HepG2 (cell line): Measurements from ENCODE around the gene C16orf82. TPM values are rescaled to one million over a fixed set of nuclear protein-coding genes. Genes with fewer than 3 reads are reported as not detected.

Experiments used
- AKAP8 ChIP-seq: sonication (generic); formaldehyde crosslinking; IDR thresholded peaks from 2 replicates; pipeline ENCODE4 v1.5.1; 2020; ENCODE audit warnings: mild to moderate bottlenecking, missing genetic modification reagents
- ARNT2 ChIP-seq: sonication (generic); formaldehyde crosslinking; IDR thresholded peaks from 2 replicates; pipeline ENCODE4 v1.8.0; 2022; ENCODE audit warnings: mild to moderate bottlenecking, low read depth, missing genetic modification reagents, moderate library complexity
- BCL6 ChIP-seq: IDR thresholded peaks from 2 replicates; pipeline ENCODE4 v1.6.1; 2016; ENCODE audit warnings: missing genetic modification reagents, missing compliant biosample characterization
- CREB1 ChIP-seq, 2 experiments: fragments of 450-650 bp in 1 of 2; IDR thresholded peaks; 2 replicates each; pipeline ENCODE4 v1.6.1; 2016 to 2017; ENCODE audit warnings: control low read depth in 1 of 2, mild to moderate bottlenecking in 1 of 2, missing compliant biosample characterization in 1 of 2, missing genetic modification characterization in 1 of 2
- MAX ChIP-seq: IDR thresholded peaks from 2 replicates; pipeline ENCODE4 v1.6.1; 2012; ENCODE audit warnings: inconsistent platforms
- MTF1 ChIP-seq: sonication (generic); formaldehyde crosslinking; IDR thresholded peaks from 2 replicates; pipeline ENCODE4 v1.5.0; 2020; ENCODE audit warnings: missing genetic modification reagents
- PAXIP1 ChIP-seq: sonication (generic); formaldehyde crosslinking; conservative IDR thresholded peaks from 2 replicates; pipeline ENCODE4 v1.4.0; 2020; ENCODE audit warnings: mild to moderate bottlenecking, missing genetic modification reagents, moderate library complexity
- ZBTB26 ChIP-seq: IDR thresholded peaks from 2 replicates; pipeline ENCODE4 v1.6.1; 2016; ENCODE audit warnings: missing compliant biosample characterization, missing genetic modification reagents, borderline replicate concordance
- ZNF292 ChIP-seq: sonication (generic); formaldehyde crosslinking; IDR thresholded peaks from 2 replicates; pipeline ENCODE4 v1.8.1; 2022; ENCODE audit warnings: mild to moderate bottlenecking, low read depth, missing genetic modification reagents, borderline replicate concordance
- ZNF530 ChIP-seq: sonication (generic); formaldehyde crosslinking; IDR thresholded peaks from 2 replicates; pipeline ENCODE4 v1.5.0; 2020; ENCODE audit warnings: low read depth, mild to moderate bottlenecking, missing genetic modification reagents
- ZNF704 ChIP-seq: sonication (generic); formaldehyde crosslinking; IDR thresholded peaks from 2 replicates; pipeline ENCODE4 v1.8.1; 2023; ENCODE audit warnings: mild to moderate bottlenecking, inconsistent platforms, moderate library complexity, missing genetic modification reagents, borderline replicate concordance
- ZNF83 ChIP-seq: sonication (generic); formaldehyde crosslinking; IDR thresholded peaks from 2 replicates; pipeline ENCODE4 v1.4.0; 2020; ENCODE audit warnings: missing genetic modification reagents, mild to moderate bottlenecking, borderline replicate concordance
- ZSCAN20 ChIP-seq: sonication (generic); formaldehyde crosslinking; IDR thresholded peaks from 2 replicates; pipeline ENCODE4 v1.4.0; 2020; ENCODE audit warnings: missing genetic modification reagents, mild to moderate bottlenecking, borderline replicate concordance
- ZSCAN29 ChIP-seq: sonication (generic); formaldehyde crosslinking; conservative IDR thresholded peaks from 2 replicates; pipeline ENCODE4 v1.4.0; 2020; ENCODE audit warnings: mild to moderate bottlenecking, missing genetic modification reagents
- polyA plus RNA-seq, 8 experiments: library from polyadenylated mRNA; depleted of rRNA in 3 of 8; stranded (reverse) in 7 of 8; unstranded in 1 of 8; fragments of >200 nt; fragmentation: Illumina TruSeq in 4 of 8; extraction: Trizol in 4 of 8; gene quantifications; 2 replicates each; pipeline versions ENCODE4 v1.2.1 to v1.2.3, GENCODE V29; 2011 to 2016; ENCODE audit warnings: low read depth in 4 of 8, missing spikeins in 1 of 8, mixed read lengths in 1 of 8; ENCODE audit not compliant: insufficient read depth in 1 of 8
- total RNA-seq, 5 experiments: library from RNA; depleted of rRNA; stranded (reverse); fragments of >200 nt; fragmentation: Illumina TruSeq; extraction: Trizol; gene quantifications; 2 replicates each; pipeline ENCODE4 v1.2.3, GENCODE V29; 2016; ENCODE audit warnings: low read depth in 1 of 5
- TF ChIP-seq, protein P1 (sequence below): IDR thresholded peaks from 2 replicates; pipeline ENCODE4 v1.6.1; 2012; ENCODE audit warnings: low read length, improper control_type of control experiment
- TF ChIP-seq, protein P2 (sequence below): sonication (generic); formaldehyde crosslinking; IDR thresholded peaks from 2 replicates; pipeline ENCODE4 v1.4.0; 2020; ENCODE audit warnings: missing genetic modification reagents

The C16orf82 gene
- total and polyA plus RNA-seq, 2 of the 13 experiments (the other 11 are each of a cell fraction or from before 2014, with no cell fraction given): not detected

GRCh38 chr16:27113341-27113841, 46.7 kb downstream of the C16orf82 start (continued):
- TF ChIP-seq PAXIP1 (peak; percentile 34; the same call in 1 of the 2 replicates), ARNT2 (CRISPR knock-in tag) (no peak), ZNF292 (CRISPR knock-in tag) (peak; percentile 81; the same call in 1 of the 2 replicates), MTF1 (CRISPR knock-in tag) (peak; percentile 98), AKAP8 (CRISPR knock-in tag) (no peak), ZNF704 (CRISPR knock-in tag) (no peak), ZSCAN20 (CRISPR knock-in tag) (no peak), ZNF83 (CRISPR knock-in tag) (no peak), MAX (peak; percentile 51; the same call in 1 of the 2 replicates), CREB1 (IDR thresholded peaks at IDR 0.05) (no peak), CREB1 (CRISPR knock-in tag; IDR thresholded peaks at IDR 0.05) (no peak), ZSCAN29 (CRISPR knock-in tag) (peak; percentile 37; the same call in 1 of the 2 replicates), ZBTB26 (CRISPR knock-in tag) (peak; percentile 96), BCL6 (no peak), ZNF530 (CRISPR knock-in tag) (no peak)
- TF ChIP-seq, protein P1, sequence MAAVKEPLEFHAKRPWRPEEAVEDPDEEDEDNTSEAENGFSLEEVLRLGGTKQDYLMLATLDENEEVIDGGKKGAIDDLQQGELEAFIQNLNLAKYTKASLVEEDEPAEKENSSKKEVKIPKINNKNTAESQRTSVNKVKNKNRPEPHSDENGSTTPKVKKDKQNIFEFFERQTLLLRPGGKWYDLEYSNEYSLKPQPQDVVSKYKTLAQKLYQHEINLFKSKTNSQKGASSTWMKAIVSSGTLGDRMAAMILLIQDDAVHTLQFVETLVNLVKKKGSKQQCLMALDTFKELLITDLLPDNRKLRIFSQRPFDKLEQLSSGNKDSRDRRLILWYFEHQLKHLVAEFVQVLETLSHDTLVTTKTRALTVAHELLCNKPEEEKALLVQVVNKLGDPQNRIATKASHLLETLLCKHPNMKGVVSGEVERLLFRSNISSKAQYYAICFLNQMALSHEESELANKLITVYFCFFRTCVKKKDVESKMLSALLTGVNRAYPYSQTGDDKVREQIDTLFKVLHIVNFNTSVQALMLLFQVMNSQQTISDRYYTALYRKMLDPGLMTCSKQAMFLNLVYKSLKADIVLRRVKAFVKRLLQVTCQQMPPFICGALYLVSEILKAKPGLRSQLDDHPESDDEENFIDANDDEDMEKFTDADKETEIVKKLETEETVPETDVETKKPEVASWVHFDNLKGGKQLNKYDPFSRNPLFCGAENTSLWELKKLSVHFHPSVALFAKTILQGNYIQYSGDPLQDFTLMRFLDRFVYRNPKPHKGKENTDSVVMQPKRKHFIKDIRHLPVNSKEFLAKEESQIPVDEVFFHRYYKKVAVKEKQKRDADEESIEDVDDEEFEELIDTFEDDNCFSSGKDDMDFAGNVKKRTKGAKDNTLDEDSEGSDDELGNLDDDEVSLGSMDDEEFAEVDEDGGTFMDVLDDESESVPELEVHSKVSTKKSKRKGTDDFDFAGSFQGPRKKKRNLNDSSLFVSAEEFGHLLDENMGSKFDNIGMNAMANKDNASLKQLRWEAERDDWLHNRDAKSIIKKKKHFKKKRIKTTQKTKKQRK: no peak
- TF ChIP-seq, protein P2, sequence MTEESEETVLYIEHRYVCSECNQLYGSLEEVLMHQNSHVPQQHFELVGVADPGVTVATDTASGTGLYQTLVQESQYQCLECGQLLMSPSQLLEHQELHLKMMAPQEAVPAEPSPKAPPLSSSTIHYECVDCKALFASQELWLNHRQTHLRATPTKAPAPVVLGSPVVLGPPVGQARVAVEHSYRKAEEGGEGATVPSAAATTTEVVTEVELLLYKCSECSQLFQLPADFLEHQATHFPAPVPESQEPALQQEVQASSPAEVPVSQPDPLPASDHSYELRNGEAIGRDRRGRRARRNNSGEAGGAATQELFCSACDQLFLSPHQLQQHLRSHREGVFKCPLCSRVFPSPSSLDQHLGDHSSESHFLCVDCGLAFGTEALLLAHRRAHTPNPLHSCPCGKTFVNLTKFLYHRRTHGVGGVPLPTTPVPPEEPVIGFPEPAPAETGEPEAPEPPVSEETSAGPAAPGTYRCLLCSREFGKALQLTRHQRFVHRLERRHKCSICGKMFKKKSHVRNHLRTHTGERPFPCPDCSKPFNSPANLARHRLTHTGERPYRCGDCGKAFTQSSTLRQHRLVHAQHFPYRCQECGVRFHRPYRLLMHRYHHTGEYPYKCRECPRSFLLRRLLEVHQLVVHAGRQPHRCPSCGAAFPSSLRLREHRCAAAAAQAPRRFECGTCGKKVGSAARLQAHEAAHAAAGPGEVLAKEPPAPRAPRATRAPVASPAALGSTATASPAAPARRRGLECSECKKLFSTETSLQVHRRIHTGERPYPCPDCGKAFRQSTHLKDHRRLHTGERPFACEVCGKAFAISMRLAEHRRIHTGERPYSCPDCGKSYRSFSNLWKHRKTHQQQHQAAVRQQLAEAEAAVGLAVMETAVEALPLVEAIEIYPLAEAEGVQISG (CRISPR knock-in tag): peak; percentile 30; the same call in 1 of the 2 replicates
